Mesenteric fat pad (tissue), 1 donor: ENCODE results near the gene BRMS1L. TPM values are rescaled to one million over a fixed set of nuclear protein-coding genes. Genes with fewer than 3 reads are reported as not detected.
"Not testable (repeated sequence)": the region's sequence is repeated elsewhere in the genome, so short reads cannot be mapped to it uniquely, and the experiment has no call there.

Experiments
- DNase-seq: peaks from one replicate; pipeline ENCODE4 v3.0.0-alpha.2; 2020; ENCODE audit warnings: low spot score
- total RNA-seq: library from RNA; stranded (reverse); fragmentation: NEBNext Ultra II Directional; extraction: Animal tissue kit (Norgen Biotek cat#: 25700); gene quantifications from one replicate; pipeline ENCODE4 v1.2.1, GENCODE V29; 2021
- donor health status: DM: yes; HTN: yes; CAD: no.

BRMS1L gene
- total RNA-seq, 1 donor from 2014 or later: 6.9 TPM

GRCh38 chr14:35819591-35820540 is 6.3 kb upstream of the BRMS1L start:
- DNase-seq: no peak

DNA sequence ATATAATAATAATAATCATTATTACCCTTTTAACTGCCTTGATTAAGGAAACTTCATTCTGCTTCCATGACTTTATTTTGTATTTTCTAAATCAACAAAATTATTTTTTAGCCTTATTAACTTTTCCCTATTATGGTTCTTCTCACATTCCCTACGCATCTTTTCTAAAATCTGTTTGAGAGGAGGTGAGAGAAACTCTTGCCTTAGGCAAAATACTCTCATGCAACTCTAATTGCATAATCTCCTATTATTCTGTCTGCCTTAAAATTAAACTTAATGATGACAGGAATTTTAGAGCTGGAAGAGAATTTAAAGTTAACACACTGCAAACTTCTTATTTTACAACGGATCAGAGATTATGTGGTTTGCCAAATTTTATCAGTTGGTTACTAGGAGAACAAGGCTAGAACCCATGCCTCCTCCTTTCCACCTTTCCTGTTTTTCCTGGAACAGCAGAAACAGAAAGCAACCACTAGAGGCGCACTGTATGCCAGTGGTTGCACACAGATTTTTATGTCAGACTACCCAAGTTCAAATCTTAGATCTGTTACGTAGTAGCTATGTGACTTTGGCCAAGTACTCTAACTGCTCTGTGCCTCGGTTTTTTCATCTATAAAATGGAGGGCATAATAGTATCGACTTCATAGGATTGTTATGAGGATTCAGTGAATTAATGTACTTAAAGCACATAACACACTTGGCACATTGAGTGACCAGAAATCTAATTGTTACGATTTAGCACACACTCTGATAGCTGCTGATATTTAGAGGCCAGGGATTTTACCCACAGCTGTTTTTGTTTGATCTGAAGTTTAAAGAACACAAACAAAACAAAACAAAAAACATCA is 4.3 kb upstream of the BRMS1L start:
- no peak for DNase-seq

- no peak for DNase-seq
Measured at GRCh38 chr14:35822501-35822900, 3.6 kb upstream of the BRMS1L start.

DNA sequence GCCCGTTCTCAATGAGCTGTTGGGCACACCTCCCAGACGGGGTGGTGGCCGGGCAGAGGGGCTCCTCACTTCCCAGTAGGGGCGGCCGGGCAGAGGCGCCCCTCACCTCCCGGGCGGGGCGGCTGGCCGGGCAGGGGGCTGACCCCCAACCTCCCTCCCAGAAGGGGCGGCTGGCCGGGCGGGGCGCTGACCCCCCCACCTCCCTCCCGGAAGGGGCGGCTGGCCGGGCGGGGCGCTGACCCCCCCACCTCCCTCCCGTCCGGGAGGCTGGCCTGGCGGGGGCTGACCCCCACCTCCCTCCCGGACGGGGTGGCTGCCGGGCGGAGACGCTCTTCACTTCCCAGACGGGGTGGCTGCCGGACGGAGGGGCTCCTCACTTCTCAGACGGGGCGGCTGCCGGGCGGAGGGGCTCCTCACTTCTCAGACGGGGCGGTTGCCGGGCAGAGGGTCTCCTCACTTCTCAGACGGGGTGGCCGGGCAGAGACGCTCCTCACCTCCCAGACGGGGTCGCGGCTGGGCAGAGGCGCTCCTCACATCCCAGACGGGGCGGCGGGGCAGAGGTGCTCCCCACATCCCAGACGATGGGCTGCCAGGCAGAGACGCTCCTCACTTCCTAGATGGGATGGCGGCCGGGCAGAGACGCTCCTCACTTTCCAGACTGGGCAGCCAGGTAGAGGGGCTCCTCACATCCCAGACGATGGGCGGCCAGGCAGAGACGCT is 1.5 kb upstream of the BRMS1L start:
- not testable (repeated sequence) for DNase-seq

DNA sequence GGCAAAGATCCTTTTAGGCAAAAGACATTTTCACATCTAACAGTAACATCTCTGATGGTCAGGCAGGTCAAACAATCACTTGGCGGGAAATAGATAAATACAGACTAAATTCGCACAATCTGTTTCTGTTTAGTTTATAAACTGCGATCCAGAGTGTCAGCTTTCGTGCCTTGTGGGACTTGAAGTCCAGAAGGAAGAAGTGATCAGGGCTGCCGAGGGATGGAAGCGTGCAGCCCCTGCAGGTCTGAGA is 245 bp upstream of the BRMS1L start:
- no peak for DNase-seq

DNA sequence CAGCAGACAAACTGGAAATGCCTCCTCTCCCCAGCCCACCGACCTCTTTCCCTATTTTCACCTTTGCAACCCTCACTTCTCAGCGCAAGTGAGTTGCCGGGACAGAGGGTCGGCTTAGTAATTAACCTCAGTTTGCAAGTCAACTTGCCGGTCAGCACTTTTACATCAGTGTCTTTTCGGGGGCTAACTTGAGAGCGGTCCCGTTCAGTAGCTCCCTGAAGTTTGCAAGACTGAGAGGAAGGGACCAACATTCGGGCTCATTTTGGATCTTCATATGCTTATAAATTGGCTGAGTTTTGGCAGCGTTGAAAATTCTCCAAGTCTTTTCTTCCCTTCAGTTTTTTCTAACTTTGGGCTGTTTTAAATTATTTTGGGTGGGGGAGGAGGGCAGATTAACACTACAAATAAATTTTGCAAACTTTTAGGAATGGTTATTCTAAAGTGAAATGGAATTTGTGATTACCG is 846 bp downstream of the BRMS1L start:
- DNase-seq: no peak

DNA sequence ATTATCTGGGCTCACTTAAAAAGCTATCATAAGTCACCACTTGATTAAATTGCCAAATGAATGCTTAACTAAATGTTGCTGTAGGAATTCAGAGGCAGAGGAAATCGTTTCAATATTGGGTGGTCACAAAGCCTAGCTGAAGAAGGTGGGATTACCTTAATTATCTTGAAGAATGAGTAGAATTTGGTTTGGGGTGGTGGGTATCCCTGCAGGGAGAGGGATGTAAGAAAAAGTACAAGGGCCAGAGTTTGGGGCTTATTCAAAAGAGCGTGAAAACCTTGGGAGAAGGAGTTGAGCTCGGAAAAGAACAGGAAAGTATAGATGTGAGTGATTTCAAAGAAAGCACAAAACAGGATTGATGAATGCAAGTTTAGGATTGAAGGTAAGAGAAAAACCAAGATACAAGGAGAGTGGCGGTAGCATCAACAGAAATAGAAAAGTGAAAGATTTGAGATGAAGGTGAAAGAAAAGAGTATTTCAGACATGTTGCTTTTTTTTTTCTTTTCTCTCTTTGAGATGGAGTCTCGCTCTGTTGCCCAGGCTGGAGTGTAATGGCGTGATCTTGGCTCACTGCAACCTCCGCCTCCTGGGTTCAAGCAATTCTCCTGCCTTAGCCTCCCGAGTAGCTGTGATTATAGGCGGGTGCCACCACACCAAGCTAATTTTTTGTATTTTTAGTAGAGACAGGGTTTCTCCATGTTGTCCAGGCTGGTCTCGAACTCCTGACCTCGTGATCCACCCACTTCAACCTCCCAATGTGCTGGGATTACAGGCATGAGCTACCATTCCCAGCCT is 1.7 kb downstream of the BRMS1L start:
- DNase-seq: no peak

- DNase-seq: no peak
Measured at GRCh38 chr14:35829449-35829848, 3.3 kb downstream of the BRMS1L start.

GRCh38 chr14:35835208-35835982 is 9.3 kb downstream of the BRMS1L start:
- DNase-seq: no peak

GRCh38 chr14:35841704-35842103 is 15.6 kb downstream of the BRMS1L start:
- DNase-seq: not testable (repeated sequence)

DNA sequence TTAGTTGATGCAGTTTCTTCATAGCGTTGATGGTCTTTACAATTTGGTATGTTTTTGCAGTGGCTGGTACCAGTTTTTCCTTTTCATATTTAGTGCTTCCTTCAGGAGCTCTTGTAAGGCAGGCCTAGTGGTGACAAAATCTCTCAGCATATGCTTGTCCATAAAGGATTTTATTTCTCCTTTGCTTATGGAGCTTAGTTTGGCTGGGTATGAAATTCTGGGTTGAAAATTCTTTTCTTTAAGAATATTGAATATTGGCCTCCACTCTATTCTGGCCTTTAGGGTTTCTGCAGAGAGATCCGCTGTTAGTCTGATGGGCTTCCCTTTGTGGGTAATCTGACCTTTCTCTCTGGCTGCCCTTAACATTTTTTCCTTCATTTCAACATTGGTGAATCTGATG is 16.1 kb downstream of the BRMS1L start:
- DNase-seq: not testable (repeated sequence)

- no peak for DNase-seq
Measured at GRCh38 chr14:35844494-35844893, 18.4 kb downstream of the BRMS1L start.

- no peak for DNase-seq
Measured at GRCh38 chr14:35847636-35848035, 21.5 kb downstream of the BRMS1L start.

GRCh38 chr14:35849122-35849521 is 23.0 kb downstream of the BRMS1L start:
- DNase-seq: no peak

DNA sequence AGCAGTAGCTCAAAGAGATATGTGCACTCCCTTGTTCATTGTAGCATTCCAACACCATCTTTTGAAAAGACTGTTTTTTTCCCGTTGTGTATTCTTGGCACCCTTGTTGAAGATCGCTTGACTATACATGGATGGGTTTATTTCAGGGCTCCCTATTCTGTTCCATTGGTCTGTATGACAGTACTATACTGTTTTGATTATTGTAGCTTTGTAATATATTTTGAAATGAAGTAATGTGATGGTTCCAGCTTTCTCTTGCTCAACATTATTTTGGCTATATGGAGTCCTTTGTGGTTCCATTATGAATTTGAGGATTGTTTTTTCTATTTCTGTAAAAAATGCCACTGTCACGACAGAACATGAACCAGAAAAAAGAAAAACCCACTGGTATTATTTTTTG is 25.7 kb downstream of the BRMS1L start:
- no peak for DNase-seq

- DNase-seq: no peak
Measured at GRCh38 chr14:35853225-35853624, 27.1 kb downstream of the BRMS1L start.

GRCh38 chr14:35854696-35855270 is 28.6 kb downstream of the BRMS1L start:
- no peak for DNase-seq

DNA sequence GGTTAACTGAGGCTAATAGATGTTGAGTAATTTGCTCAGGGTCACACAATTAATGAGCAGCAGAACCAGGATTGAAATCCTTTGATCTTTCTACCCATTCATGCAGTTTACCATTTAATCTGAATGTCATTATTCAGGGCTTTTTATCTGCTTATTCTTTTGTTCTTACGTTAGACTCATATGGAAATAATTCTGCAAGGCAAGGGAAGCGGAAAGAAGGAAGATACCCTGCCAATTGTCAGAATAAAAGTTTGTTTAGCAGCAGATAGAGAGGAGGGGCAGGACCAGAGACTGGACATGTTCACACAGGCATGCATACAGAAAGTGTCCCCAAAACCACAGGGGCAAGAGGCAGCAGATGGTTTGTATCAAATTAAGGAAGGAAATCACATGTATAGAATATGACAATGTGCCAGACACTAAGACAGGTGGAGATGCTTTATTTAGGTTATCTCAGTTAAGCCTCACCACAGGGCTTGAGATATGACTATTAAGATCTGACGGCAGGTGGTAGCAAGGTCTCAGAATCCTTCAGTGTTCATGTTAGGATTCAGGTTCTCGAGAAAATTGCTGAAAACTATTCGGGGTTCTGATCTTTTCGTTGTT is 29.8 kb downstream of the BRMS1L start:
- DNase-seq: no peak

DNA sequence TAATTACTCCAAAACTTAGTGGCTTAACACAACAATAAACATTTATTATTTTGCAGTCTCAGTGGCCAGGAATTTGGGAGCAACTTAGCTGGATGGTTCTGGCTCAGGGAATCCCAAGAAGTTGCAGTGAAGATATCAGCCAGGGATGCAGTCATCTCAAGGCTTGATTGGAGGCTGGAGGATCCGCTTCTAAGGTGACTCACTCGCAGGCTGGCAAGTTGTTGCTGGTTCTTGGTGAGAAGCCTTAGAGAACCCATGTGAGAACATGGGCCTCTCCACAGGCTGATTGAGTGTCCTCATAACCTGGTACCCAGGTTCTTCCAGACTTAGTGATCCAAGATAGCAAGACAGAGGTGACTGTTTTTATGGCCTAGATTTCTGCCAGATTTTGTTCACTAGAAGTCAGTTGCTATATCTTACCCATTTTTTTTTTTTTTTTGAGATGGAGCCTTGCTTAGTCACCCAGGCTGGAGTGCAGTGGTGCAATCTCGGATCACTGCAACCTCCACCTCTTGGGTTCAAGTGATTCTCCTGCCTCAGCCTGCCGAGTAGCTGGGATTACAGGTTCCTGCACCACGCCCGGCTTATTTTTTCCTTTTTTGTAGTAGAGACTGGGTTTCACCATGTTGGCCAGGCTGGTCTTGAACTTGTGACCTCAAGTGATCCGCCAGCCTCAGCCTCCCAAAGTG is 32.5 kb downstream of the BRMS1L start:
- no peak for DNase-seq
